HG03378 (cell line): Measurements from ENCODE around the gene CDC42.

ENCODE experiments used
- ATAC-seq: cut with Tn5 transposase; IDR thresholded peaks from one replicate; pipeline ENCODE4 v1.9.1; 2021; ENCODE audit warnings: mild to moderate bottlenecking, moderate library complexity; ENCODE audit not compliant: unreplicated experiment

The CDC42 gene

GRCh38 chr1:22124592-22125229, 72.2 kb downstream of the CDC42 start:
- no peak for ATAC-seq

GRCh38 chr1:22126531-22126930, 74.0 kb downstream of the CDC42 start:
- ATAC-seq: no peak

GRCh38 chr1:22127248-22127647, 74.7 kb downstream of the CDC42 start:
- no peak for ATAC-seq

- ATAC-seq: no peak
Observed at GRCh38 chr1:22127731-22128130, 75.2 kb downstream of the CDC42 start.

GRCh38 chr1:22128392-22128791, 75.9 kb downstream of the CDC42 start:
- ATAC-seq: no peak

GRCh38 chr1:22129501-22130117, 77.1 kb downstream of the CDC42 start:
- ATAC-seq: no peak

GRCh38 chr1:22131062-22131461, 78.6 kb downstream of the CDC42 start:
- no peak for ATAC-seq

GRCh38 chr1:22131875-22132486, 79.5 kb downstream of the CDC42 start:
- ATAC-seq: no peak

- ATAC-seq: no peak
Observed at GRCh38 chr1:22132517-22133235, 80.2 kb downstream of the CDC42 start.

GRCh38 chr1:22133247-22133930, 80.9 kb downstream of the CDC42 start:
- no peak for ATAC-seq

- ATAC-seq: no peak
Observed at GRCh38 chr1:22133931-22134324, 81.4 kb downstream of the CDC42 start.

GRCh38 chr1:22137004-22137720, 84.7 kb downstream of the CDC42 start:
- ATAC-seq: no peak

GRCh38 chr1:22139066-22139594, 86.6 kb downstream of the CDC42 start:
- ATAC-seq: no peak

GRCh38 chr1:22139817-22140216, 87.3 kb downstream of the CDC42 start:
- no peak for ATAC-seq
